DOHH2 (cell line): ENCODE data around the gene VAC14.

ENCODE experiments used
- CTCF ChIP-seq: fragments of 200-600 bp; sonication (generic); IDR thresholded peaks from one replicate; pipeline ENCODE4 v1.5.1; 2014; ENCODE audit warnings: antibody characterized with exemption, mild to moderate bottlenecking, low read depth, low read length; ENCODE audit not compliant: poor library complexity, severe bottlenecking
- EZH2phosphoT487 ChIP-seq: fragments of 200-600 bp; sonication (generic); IDR thresholded peaks from 2 replicates; pipeline ENCODE4 v1.6.1; 2017; ENCODE audit warnings: borderline replicate concordance, mild to moderate bottlenecking, antibody characterized with exemption, low read length, moderate library complexity, mixed read lengths

- TF ChIP-seq CTCF (no peak), EZH2phosphoT487 (no peak)
Measured at GRCh38 chr16:70749006-70749678, 51.8 kb downstream of the VAC14 start.
